Measurements from ENCODE around the gene APRT. TPM values are rescaled to one million over a fixed set of nuclear protein-coding genes. Genes with fewer than 3 reads are reported as not detected.

APRT gene
- total and polyA plus RNA-seq, 10 of the 15 experiments (the other 5 are each of a cell fraction or from before 2014, with no cell fraction given): 30.6 to 495 (median 166) TPM

GRCh38 chr16:88759976-88760350 lies 51.8 kb downstream of the APRT start:
- ChIA-PET POLR2A (no interaction called here), CTCF (interaction anchor here (1.3 kb wide), 1 partner anchor 17 kb away, joined by 3 read pairs; no protein-coding TSS in a partner anchor), SMC1A (ENCODE audit: uncharacterized antibody, unreplicated experiment) (no interaction called here), RAD21 (ENCODE audit: unreplicated experiment) (no interaction called here)
- H3K9ac ChIP-seq (ENCODE audit: control insufficient read depth, insufficient read depth, low read length): no peak overlapping the region
- H3K27me3 ChIP-seq (replicated peaks in 1 of 2; ENCODE audit: control insufficient read depth in 2 of 2, insufficient read depth in 2 of 2, low read length in 1 of 2): no peaks in the 10 kb centered on the region
- H3K4me1 ChIP-seq (ENCODE audit: control insufficient read depth, insufficient read depth, low read length): no peaks in the 10 kb centered on the region
- peaks cover 0 to 5% of the 10 kb centered on the region in 2 experiments; a peak in 3 of 4 replicates for H3K36me3 ChIP-seq (ENCODE audit: control insufficient read depth in 2 of 2, insufficient read depth in 2 of 2, low read length in 1 of 2)
- H3K4me2 ChIP-seq (ENCODE audit: control insufficient read depth, insufficient read depth): no peak overlapping the region
- TF ChIP-seq POLR2AphosphoS2 (IDR thresholded peaks at IDR 0.05; ENCODE audit: low read depth, low read length) (no peak), BMI1 (IDR thresholded peaks at IDR 0.05; ENCODE audit: borderline replicate concordance) (no peak), RELA (IDR thresholded peaks at IDR 0.05; ENCODE audit: borderline replicate concordance, partially characterized antibody) (no peak), ASH2L (IDR thresholded peaks at IDR 0.05; ENCODE audit: borderline replicate concordance, low read depth) (no peak), HDGF (IDR thresholded peaks at IDR 0.05) (no peak), REST (IDR thresholded peaks at IDR 0.05; ENCODE audit: low read depth, low read length) (no peak), IKZF1 (conservative IDR thresholded peaks at IDR 0.05) (no peak), BACH1 (IDR thresholded peaks at IDR 0.05; ENCODE audit: borderline replicate concordance) (no peak), CREM (IDR thresholded peaks at IDR 0.05; ENCODE audit: low read depth) (no peak), SMARCA5 (IDR thresholded peaks at IDR 0.05) (no peak), ZNF622 (IDR thresholded peaks at IDR 0.05) (no peak), STAT3 (IDR thresholded peaks at IDR 0.05; ENCODE audit: low read depth, low read length) (no peak)
- H2AFZ ChIP-seq (ENCODE audit: control insufficient read depth, low read depth, low read length): no peak overlapping the region
- FAIRE-seq (no peak), ATAC-seq (no peak), DNase-seq (ENCODE audit: low read depth, low spot score) (no peak)
- intact Hi-C loops (cut with micrococcal nuclease; ENCODE audit: unreplicated experiment): no loop called here
- in situ Hi-C loops (cut with MboI): no loop called here
- no TSS peak for BruUV-seq (replicated peaks)
- no peaks in the 10 kb centered on the region; the same call in none of the 2 replicates for H4K20me1 ChIP-seq (ENCODE audit: control insufficient read depth, insufficient read depth)
- peaks cover 4% of the 10 kb centered on the region for H3K79me2 ChIP-seq (ENCODE audit: control insufficient read depth, insufficient read depth, low read length)
- H3K9me3 ChIP-seq (replicated peaks; ENCODE audit: control insufficient read depth, insufficient read depth, low read length): no peaks in the 10 kb centered on the region
- WGBS (ENCODE audit: insufficient coverage, insufficient replicate concordance, low lambda C conversion rate, missing lambda C conversion rate): 89% methylated on average over 22 of the region's 22 CpGs
- H3K27ac ChIP-seq (ENCODE audit: control insufficient read depth, insufficient read depth): no peak overlapping the region
- no peak overlapping the region for H3K4me3 ChIP-seq

Other genes starting within 250 kb of the APRT start
Only the 7 nearest of the 13 such genes appear.
- gene RNF166, start 105.5 kb downstream of the APRT start, total RNA-seq (2014; rRNA removed): 23.3 and 26.4 TPM in 2 replicates
- gene RNF166, start 105.5 kb downstream of the APRT start, total RNA-seq (2014; rRNA removed; fragmentation: Illumina TruSeq; extraction: Trizol): 5.2 and 6.4 TPM in 2 replicates
- gene RNF166, start 105.5 kb downstream of the APRT start, total RNA-seq (2021): 24.5 and 29.8 TPM in 2 replicates
- 4.8 and 8.3 TPM in 2 replicates for gene RNF166, start 105.5 kb downstream of the APRT start, polyA plus RNA-seq (2011; rRNA removed)
- gene RNF166, start 105.5 kb downstream of the APRT start, polyA plus RNA-seq (2014; fragmentation: Illumina TruSeq; extraction: Trizol): 1.7 and 5.3 TPM in 2 replicates
- 1 to 10 TPM in 1 of 2 experiments, under 1 TPM in 1; 0.48 to 1.3 TPM for gene RNF166, start 105.5 kb downstream of the APRT start, polyA plus RNA-seq (2014; fragmentation: Nextera tagmentation; extraction: Ambion mirVana)
- gene RNF166, start 105.5 kb downstream of the APRT start, polyA plus RNA-seq (2014; rRNA removed): 32.8 and 35.2 TPM in 2 replicates
- 10 to 100 TPM; 15.8 to 16.5 TPM for gene RNF166, start 105.5 kb downstream of the APRT start, polyA plus RNA-seq (2016; fragmentation: Nextera tagmentation; extraction: Ambion mirVana)
- gene CTU2, start 105.4 kb downstream of the APRT start, total RNA-seq (2014; rRNA removed): 17.8 and 23.3 TPM in 2 replicates
- 11.0 and 12.2 TPM in 2 replicates for gene CTU2, start 105.4 kb downstream of the APRT start, total RNA-seq (2014; rRNA removed; fragmentation: Illumina TruSeq; extraction: Trizol)
- gene CTU2, start 105.4 kb downstream of the APRT start, total RNA-seq (2021): 44.5 and 48.5 TPM in 2 replicates
- 6.8 and 13.2 TPM in 2 replicates for gene CTU2, start 105.4 kb downstream of the APRT start, polyA plus RNA-seq (2011; rRNA removed)
- gene CTU2, start 105.4 kb downstream of the APRT start, polyA plus RNA-seq (2014; fragmentation: Illumina TruSeq; extraction: Trizol): 1.5 and 5.6 TPM in 2 replicates
- gene CTU2, start 105.4 kb downstream of the APRT start, polyA plus RNA-seq (2014; fragmentation: Nextera tagmentation; extraction: Ambion mirVana): 1 to 10 TPM in 1 of 2 experiments, under 1 TPM in 1; 0.32 to 4.0 TPM
- 31.2 and 38.9 TPM in 2 replicates for gene CTU2, start 105.4 kb downstream of the APRT start, polyA plus RNA-seq (2014; rRNA removed)
- gene CTU2, start 105.4 kb downstream of the APRT start, polyA plus RNA-seq (2016; fragmentation: Nextera tagmentation; extraction: Ambion mirVana): 10 to 100 TPM; 33.2 to 43.4 TPM
- gene PIEZO1, start 26.7 kb downstream of the APRT start, total RNA-seq (2014; rRNA removed): 96.3 and 106 TPM in 2 replicates
- gene PIEZO1, start 26.7 kb downstream of the APRT start, total RNA-seq (2014; rRNA removed; fragmentation: Illumina TruSeq; extraction: Trizol): 21.8 and 30.6 TPM in 2 replicates
- 146 and 169 TPM in 2 replicates for gene PIEZO1, start 26.7 kb downstream of the APRT start, total RNA-seq (2021)
- 15.2 and 28.0 TPM in 2 replicates for gene PIEZO1, start 26.7 kb downstream of the APRT start, polyA plus RNA-seq (2011; rRNA removed)
- gene PIEZO1, start 26.7 kb downstream of the APRT start, polyA plus RNA-seq (2014; fragmentation: Illumina TruSeq; extraction: Trizol): 17.0 and 39.9 TPM in 2 replicates
- gene PIEZO1, start 26.7 kb downstream of the APRT start, polyA plus RNA-seq (2014; fragmentation: Nextera tagmentation; extraction: Ambion mirVana): 1 to 10 TPM; 1.3 to 7.2 TPM
- 116 and 167 TPM in 2 replicates for gene PIEZO1, start 26.7 kb downstream of the APRT start, polyA plus RNA-seq (2014; rRNA removed)
- gene PIEZO1, start 26.7 kb downstream of the APRT start, polyA plus RNA-seq (2016; fragmentation: Nextera tagmentation; extraction: Ambion mirVana): 10 to 100 TPM; 31.1 to 35.6 TPM
- gene CDT1, start 8.1 kb downstream of the APRT start, total RNA-seq (2014; rRNA removed): 40.4 and 59.3 TPM in 2 replicates
- 6.5 and 8.5 TPM in 2 replicates for gene CDT1, start 8.1 kb downstream of the APRT start, total RNA-seq (2014; rRNA removed; fragmentation: Illumina TruSeq; extraction: Trizol)
- gene CDT1, start 8.1 kb downstream of the APRT start, total RNA-seq (2021): 87.6 and 90.0 TPM in 2 replicates
- 3.3 and 9.0 TPM in 2 replicates for gene CDT1, start 8.1 kb downstream of the APRT start, polyA plus RNA-seq (2011; rRNA removed)
- gene CDT1, start 8.1 kb downstream of the APRT start, polyA plus RNA-seq (2014; fragmentation: Illumina TruSeq; extraction: Trizol): 1.3 and 4.3 TPM in 2 replicates
- gene CDT1, start 8.1 kb downstream of the APRT start, polyA plus RNA-seq (2014; fragmentation: Nextera tagmentation; extraction: Ambion mirVana): 1 to 10 TPM in 1 of 2 experiments, under 1 TPM in 1; 0.50 to 1.9 TPM
- gene CDT1, start 8.1 kb downstream of the APRT start, polyA plus RNA-seq (2014; rRNA removed): 37.7 and 58.6 TPM in 2 replicates
- 10 to 100 TPM in 1 of 2 experiments, 1 to 10 TPM in 1; 5.7 to 41.3 TPM for gene CDT1, start 8.1 kb downstream of the APRT start, polyA plus RNA-seq (2016; fragmentation: Nextera tagmentation; extraction: Ambion mirVana)
- gene GALNS, start 45.0 kb upstream of the APRT start, total RNA-seq (2014; rRNA removed): 4.0 and 5.1 TPM in 2 replicates
- gene GALNS, start 45.0 kb upstream of the APRT start, total RNA-seq (2014; rRNA removed; fragmentation: Illumina TruSeq; extraction: Trizol): 3.7 and 4.3 TPM in 2 replicates
- 9.6 and 12.4 TPM in 2 replicates for gene GALNS, start 45.0 kb upstream of the APRT start, total RNA-seq (2021)
- gene GALNS, start 45.0 kb upstream of the APRT start, polyA plus RNA-seq (2011; rRNA removed): 3.5 and 4.2 TPM in 2 replicates
- gene GALNS, start 45.0 kb upstream of the APRT start, polyA plus RNA-seq (2014; fragmentation: Illumina TruSeq; extraction: Trizol): 2.6 and 6.0 TPM in 2 replicates
- gene GALNS, start 45.0 kb upstream of the APRT start, polyA plus RNA-seq (2014; fragmentation: Nextera tagmentation; extraction: Ambion mirVana): under 1 TPM; 0.37 to 0.95 TPM
- 8.1 and 9.5 TPM in 2 replicates for gene GALNS, start 45.0 kb upstream of the APRT start, polyA plus RNA-seq (2014; rRNA removed)
- gene GALNS, start 45.0 kb upstream of the APRT start, polyA plus RNA-seq (2016; fragmentation: Nextera tagmentation; extraction: Ambion mirVana): 1 to 10 TPM; 5.6 to 6.5 TPM
- 66.3 and 73.0 TPM in 2 replicates for gene TRAPPC2L, start 45.2 kb upstream of the APRT start, total RNA-seq (2014; rRNA removed)
- gene TRAPPC2L, start 45.2 kb upstream of the APRT start, total RNA-seq (2014; rRNA removed; fragmentation: Illumina TruSeq; extraction: Trizol): 52.8 and 56.3 TPM in 2 replicates
- gene TRAPPC2L, start 45.2 kb upstream of the APRT start, total RNA-seq (2021): 69.6 and 70.7 TPM in 2 replicates
- 71.0 and 158 TPM in 2 replicates for gene TRAPPC2L, start 45.2 kb upstream of the APRT start, polyA plus RNA-seq (2011; rRNA removed)
- gene TRAPPC2L, start 45.2 kb upstream of the APRT start, polyA plus RNA-seq (2014; fragmentation: Illumina TruSeq; extraction: Trizol): 64.0 and 79.3 TPM in 2 replicates
- gene TRAPPC2L, start 45.2 kb upstream of the APRT start, polyA plus RNA-seq (2014; fragmentation: Nextera tagmentation; extraction: Ambion mirVana): 100 to 1,000 TPM; 337 to 363 TPM
- gene TRAPPC2L, start 45.2 kb upstream of the APRT start, polyA plus RNA-seq (2014; rRNA removed): 67.0 and 105 TPM in 2 replicates
- gene TRAPPC2L, start 45.2 kb upstream of the APRT start, polyA plus RNA-seq (2016; fragmentation: Nextera tagmentation; extraction: Ambion mirVana): 100 to 1,000 TPM; 189 to 221 TPM
- gene PABPN1L, start 54.7 kb upstream of the APRT start, total RNA-seq (2014; rRNA removed): not detected in 2 replicates
- not detected in 2 replicates for gene PABPN1L, start 54.7 kb upstream of the APRT start, total RNA-seq (2014; rRNA removed; fragmentation: Illumina TruSeq; extraction: Trizol)
- not detected in 2 replicates for gene PABPN1L, start 54.7 kb upstream of the APRT start, total RNA-seq (2021)
- gene PABPN1L, start 54.7 kb upstream of the APRT start, polyA plus RNA-seq (2011; rRNA removed): not detected in 2 replicates
- gene PABPN1L, start 54.7 kb upstream of the APRT start, polyA plus RNA-seq (2014; fragmentation: Illumina TruSeq; extraction: Trizol): not detected in 2 replicates
- gene PABPN1L, start 54.7 kb upstream of the APRT start, polyA plus RNA-seq (2014; fragmentation: Nextera tagmentation; extraction: Ambion mirVana): not detected
- gene PABPN1L, start 54.7 kb upstream of the APRT start, polyA plus RNA-seq (2014; rRNA removed): 0.06 TPM in 1 of 2 replicates, not detected in the other
- not detected for gene PABPN1L, start 54.7 kb upstream of the APRT start, polyA plus RNA-seq (2016; fragmentation: Nextera tagmentation; extraction: Ambion mirVana)

Data from GM12878 (cell line).